ENCODE measurements around the gene TXNRD3.

Gene TXNRD3

GRCh38 chr3:126557761-126558160 lies 97.2 kb downstream of the TXNRD3 start:
- no peak for TF ChIP-seq CTCF (IDR thresholded peaks at IDR 0.05; ENCODE audit: insufficient read depth, low read depth, low read length, missing control alignments)
- H3K4me3 ChIP-seq (ENCODE audit: low read length): no peak overlapping the region
- DNase-seq (ENCODE audit: low read depth): no peak

- TF ChIP-seq CTCF (IDR thresholded peaks at IDR 0.05; ENCODE audit: insufficient read depth, low read depth, low read length, missing control alignments): no peak
- no peak for DNase-seq (ENCODE audit: low read depth)
Observed at GRCh38 chr3:126557415-126557745, 97.5 kb downstream of the TXNRD3 start.

More at GRCh38 chr3:126557415-126557745, 97.5 kb downstream of the TXNRD3 start:
- no peak overlapping the region for H3K4me3 ChIP-seq (ENCODE audit: low read length)

Data from epithelial cell of esophagus (primary cell).